HG02884 (cell line): ENCODE data around the gene HERC2.

Source experiments
- ATAC-seq: cut with Tn5 transposase; IDR thresholded peaks from one replicate; pipeline ENCODE4 v1.9.1; 2021; ENCODE audit warnings: mild to moderate bottlenecking, moderate library complexity; ENCODE audit not compliant: unreplicated experiment

The HERC2 gene

DNA sequence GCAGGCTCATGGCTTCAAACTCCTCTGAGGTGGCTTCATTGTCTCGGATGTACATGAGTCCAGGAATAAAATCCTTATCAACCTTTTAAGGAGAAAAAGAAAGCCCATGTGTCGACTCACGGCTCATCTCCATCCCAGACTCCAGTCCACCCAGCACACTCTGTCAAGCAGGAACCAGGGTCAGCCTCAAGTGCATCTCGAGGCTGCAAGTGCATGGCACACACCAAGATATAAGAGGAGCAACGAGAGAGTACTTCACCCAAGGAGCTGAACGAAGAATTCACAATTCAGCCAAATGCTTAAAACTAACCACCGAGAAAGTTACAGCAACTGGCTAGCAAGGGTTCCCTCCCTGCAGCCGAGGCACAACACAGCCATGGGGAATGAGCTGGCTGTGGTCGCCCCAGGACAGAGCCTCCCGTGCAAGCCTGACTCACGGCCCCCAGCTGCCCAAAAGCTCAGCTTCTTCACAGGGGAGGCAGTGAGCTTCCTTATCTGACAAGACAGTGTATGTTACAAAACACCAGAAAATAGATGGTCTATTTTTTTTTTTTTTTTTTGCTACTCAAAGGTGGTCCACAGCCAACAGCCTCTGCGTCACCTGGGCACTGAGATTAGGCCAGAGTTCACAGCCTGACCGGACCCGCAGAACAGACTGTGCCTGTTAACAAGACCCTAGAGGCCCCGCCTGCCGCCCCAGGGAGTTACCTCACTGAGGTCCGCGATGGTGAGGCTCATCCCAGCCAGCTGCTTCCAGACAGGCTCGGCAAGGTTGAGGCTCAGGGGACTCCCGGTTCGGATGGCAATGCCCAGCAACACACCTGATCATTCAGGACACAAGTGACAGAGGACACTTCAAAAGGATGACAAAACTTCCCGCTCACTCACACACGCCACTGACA, 207.0 kb downstream of the HERC2 start:
- no peak for ATAC-seq

GRCh38 chr15:28114114-28114455, 207.9 kb downstream of the HERC2 start:
- no peak for ATAC-seq

DNA sequence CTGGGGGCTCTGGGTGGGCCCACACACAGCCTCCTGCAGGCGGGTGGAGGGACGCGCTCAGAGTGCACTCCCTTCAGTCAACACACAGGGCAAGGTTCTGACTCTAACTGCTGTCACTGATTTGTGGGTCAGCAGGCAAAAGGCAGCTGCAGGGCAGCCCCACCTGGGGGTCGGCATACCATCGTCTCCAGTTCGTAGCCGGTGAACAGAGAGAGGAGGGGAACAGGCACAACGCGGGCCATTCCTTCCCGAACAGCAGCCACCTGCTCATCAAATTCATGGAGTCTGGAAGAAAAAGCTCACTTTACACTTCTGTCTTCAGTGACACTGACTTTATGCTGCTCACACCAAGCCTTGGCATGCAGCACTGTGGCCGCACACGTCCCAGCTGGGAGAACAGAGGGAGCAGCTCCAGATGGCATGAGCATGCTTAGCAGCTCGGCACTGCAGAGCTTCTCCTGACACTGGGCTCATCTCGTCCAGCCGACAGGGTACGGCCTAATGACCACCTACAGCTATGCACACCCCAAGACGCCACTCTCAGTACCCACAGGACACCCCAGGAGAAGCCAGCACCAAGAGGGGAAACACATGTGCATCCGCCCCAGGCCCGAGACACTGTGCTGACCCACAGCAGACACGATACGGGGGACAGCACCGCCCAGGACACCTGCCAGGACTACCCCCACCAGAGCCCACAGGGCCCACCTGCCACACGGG, 208.4 kb downstream of the HERC2 start:
- no peak for ATAC-seq

DNA sequence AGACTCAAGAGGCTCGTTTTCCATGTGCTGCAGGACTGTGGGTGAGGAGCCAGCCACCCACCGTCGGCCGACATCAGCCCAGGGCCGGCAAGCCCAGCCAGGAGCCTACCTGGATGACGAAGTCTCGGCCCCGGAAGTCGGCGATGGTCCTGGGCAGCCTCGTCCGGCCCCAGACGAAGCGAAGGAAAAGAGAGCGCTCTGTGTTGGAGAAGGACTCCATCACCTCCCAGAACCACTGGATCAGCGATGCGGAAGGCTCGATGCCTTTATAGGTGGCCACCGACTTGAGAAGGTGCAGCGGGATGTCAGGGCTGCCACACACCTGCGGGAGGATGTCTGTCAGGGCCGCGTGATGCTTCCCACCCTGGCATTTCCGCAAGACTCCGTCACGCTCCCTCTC, 209.0 kb downstream of the HERC2 start:
- ATAC-seq = no peak

DNA sequence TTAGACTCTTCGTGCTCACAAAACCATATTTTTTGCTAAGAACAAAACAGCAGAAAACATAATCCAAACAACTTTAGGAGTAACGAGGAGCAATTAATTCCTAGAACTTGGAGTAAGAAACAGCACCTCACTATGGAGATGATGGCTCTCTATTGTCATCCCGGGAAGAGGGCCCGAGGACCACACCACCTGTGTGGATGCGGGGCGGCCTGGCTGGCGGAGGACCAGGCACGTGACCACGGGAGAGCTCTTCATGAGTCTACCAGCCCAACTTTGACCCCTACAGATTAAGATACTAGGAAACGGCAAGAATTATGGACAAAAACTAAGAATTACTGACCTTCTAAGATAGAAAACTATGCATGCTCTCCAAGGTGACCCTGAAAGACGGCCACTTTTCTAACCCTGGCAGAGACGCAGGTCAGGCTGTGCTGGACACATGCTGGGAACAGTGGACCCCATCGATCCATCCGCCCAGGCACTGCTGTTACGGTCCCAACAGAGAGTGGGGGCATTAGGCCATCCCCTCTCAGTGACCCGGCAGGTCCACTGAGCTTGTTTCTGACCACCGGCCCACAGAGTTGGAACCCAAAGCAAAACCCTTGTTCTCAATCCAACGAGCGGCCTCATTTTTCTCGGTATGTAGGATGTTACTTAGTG, 209.7 kb downstream of the HERC2 start:
- no peak for ATAC-seq

GRCh38 chr15:28111543-28111942, 210.4 kb downstream of the HERC2 start:
- ATAC-seq = no peak

GRCh38 chr15:28110481-28110881, 211.5 kb downstream of the HERC2 start:
- no peak for ATAC-seq

DNA sequence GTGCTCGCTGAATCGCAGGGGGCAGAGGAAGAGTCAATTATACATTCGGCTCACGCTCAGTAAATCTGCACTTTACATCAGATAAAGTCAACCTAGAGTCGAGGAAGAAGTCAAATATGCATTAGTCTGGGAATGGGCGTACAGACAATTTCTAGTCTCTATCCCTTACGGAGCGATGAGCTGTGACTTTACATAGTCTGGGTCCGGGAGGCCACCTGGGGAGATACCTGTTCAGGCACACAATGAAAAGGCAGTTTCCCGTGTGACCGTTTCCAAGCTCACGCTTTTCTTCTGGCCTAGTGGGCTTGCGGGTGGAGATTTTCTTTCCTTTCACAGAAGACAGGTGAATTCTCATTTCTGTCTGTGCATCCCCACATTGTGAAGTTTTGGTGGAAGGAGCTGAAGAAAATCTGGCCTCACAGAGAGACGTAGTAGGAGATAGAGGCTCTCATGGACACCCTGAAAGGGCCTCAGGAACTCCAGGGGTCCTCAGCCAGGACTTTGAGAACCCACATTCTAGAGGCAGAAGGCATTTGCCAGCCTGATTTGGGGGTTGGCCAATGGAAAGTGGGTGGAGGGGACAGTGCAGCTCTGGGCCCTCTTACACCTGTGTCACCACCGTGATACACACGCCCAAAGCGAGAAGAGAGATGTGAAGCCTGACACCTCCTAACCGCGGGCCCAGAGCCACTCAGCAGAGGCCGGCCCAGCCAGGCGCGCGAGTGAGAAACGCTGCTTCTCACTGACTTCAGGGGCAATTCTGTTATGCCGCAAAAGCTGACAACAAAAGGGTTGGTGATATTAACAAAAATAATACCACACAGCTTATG, 212.1 kb downstream of the HERC2 start:
- no peak for ATAC-seq

DNA sequence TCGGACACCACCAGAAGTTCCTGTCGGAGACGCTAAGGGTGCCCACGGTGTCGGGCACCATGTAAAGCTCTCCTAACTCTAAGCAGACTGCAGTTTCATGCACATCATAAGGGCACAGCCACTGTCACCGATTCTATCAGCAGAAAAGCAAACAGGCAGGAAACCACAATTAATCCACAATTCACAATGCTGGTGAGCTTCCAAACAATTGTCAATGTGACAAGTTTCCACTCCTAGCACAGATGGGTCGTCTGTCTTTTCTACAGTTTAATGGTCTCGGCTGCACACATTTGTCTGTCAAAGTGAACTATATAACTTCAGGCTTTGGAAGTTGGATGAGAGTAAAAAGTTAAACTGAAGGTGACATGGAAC, 214.1 kb downstream of the HERC2 start:
- no peak for ATAC-seq

GRCh38 chr15:28107111-28107903, 214.7 kb downstream of the HERC2 start:
- no peak for ATAC-seq

- no peak for ATAC-seq
Observed at GRCh38 chr15:28106294-28107110, 215.5 kb downstream of the HERC2 start.

DNA sequence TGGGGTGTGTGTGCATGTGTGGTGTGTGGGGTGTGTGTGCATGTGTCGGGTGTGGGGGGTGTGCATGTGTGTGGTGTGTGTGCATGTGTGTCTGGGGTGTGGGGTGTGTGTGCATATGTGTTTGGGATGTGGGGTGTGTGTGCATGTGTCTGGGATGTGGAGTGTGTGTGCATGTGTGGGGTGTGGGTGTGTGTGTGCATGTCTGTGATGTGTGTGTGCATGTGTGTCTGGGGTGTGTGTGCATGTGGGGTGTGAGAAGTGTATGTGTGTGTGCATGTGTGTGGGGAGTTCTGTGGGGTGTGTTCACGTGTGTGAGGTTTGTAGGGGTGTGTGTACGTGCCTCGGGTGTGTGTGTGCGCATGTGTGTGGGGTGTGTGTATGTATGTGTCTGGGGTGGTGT, 216.2 kb downstream of the HERC2 start:
- no peak for ATAC-seq

- ATAC-seq = no peak
Observed at GRCh38 chr15:28105224-28105791, 216.7 kb downstream of the HERC2 start.

DNA sequence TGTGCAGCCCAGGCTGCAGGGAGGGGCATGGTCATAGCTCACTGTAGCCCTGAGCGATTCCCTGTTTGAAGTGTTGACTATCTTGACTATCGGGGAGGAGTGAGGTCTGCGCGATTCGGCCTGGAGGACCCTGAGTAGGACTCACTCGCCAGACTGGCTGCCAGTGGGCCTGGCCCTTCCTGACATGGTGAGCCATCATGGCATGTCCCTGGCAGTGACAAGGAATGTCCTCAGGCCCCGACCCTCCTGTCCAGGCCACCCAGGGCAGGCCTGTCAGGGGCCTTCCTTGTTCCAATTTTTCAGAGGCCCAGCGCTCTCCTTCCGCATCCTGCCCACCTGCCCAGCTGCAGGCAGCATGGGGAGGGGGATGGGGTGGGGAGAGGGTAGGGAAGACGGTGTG, 217.7 kb downstream of the HERC2 start:
- no peak for ATAC-seq

GRCh38 chr15:28103831-28104230, 218.1 kb downstream of the HERC2 start:
- ATAC-seq = no peak

DNA sequence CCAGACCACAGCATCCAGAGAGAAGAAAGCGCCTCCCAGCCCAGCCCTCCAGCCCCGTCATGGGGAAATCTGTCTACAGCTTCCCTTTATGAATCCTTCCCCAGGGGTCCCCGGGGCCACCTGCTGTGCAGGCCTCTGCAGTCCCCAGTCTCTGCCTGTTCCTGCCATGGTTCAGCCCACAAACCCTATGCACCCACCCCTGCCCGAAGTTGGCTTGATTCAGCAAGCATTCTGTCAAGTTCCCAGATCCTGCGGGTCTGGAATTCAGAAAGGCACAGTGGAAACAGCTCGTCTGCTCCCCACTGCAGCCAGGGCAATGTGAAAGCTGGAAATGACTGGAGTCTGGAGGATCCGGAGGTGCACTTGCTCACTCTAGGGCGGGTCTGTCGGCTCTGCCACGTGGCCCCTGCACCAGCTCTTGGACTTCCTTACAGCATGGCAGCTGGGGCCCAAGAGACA, 220.0 kb downstream of the HERC2 start:
- ATAC-seq = no peak

- no peak for ATAC-seq
Observed at GRCh38 chr15:28101201-28101600, 220.8 kb downstream of the HERC2 start.

DNA sequence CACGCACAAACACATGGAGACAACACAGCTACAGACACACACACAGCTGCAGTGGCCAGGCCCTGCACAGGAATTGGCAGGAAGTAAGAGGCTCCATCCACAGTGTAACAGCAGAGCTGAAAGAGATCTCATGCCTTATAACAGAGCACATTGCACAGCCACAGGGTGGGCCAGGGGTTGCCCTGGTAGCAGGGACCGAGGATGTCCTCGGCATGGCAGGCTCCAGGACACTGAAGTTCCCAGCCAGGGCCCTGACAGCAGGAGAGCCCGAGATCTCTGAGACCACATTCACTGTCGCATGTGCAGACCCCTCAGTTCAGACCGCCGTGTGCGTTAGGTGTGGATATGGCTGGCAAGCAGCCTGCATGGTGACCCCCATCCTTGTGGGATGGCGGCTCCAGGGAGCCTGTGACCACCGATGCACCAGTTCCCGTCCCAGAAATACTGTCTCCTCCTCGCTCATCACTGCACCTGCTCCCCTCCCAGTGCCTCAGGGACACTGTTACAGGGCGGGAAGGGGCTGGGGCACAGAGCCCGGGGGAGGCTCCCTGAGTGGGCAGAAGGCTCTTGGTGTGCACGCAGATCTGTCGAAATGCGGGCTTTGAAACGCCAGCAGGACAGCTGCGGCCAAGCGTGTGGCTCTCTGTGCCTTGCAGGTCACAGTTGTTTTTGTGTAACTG, 221.3 kb downstream of the HERC2 start:
- no peak for ATAC-seq
